ENCODE results near the gene HOXC13. TPM values are rescaled to one million over a fixed set of nuclear protein-coding genes. Genes with fewer than 3 reads are reported as not detected.

The HOXC13 gene, protein sequence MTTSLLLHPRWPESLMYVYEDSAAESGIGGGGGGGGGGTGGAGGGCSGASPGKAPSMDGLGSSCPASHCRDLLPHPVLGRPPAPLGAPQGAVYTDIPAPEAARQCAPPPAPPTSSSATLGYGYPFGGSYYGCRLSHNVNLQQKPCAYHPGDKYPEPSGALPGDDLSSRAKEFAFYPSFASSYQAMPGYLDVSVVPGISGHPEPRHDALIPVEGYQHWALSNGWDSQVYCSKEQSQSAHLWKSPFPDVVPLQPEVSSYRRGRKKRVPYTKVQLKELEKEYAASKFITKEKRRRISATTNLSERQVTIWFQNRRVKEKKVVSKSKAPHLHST
- not detected for total RNA-seq
- polyA plus RNA-seq (ENCODE audit: insufficient read length in 6 of 6) = not detected
- long read RNA-seq, donor 1 = 0 reads
- long read RNA-seq, donor 2 = 0 reads
- long read RNA-seq, donor 3 = 0 reads
- long read RNA-seq, donor 4 = 0 reads
- long read RNA-seq, donor 5 = 0 reads
- long read RNA-seq, donor 6 = 0 reads
- long read RNA-seq, donor 7 = 0 reads
- long read RNA-seq, donor 8 = 0 reads
- long read RNA-seq, donor 9 = 0 reads
- long read RNA-seq, donor 10 = 0 reads
- long read RNA-seq, donor 11 = 0 reads
- long read RNA-seq, donor 12 = 0 reads

GRCh38 chr12:53938326-53939140, at the start of gene HOXC13:
TSS of gene HOXC13 (plus strand) at chr12:53938831. CDS start at chr12:53938907, 76 bp downstream.
- no peak for TF ChIP-seq CTCF (IDR thresholded peaks at IDR 0.05)
- intact Hi-C loops (cut with DNase I) = no loop called here
- H3K36me3 ChIP-seq = no peaks in the 10 kb centered on the region
- no peaks in the 10 kb centered on the region for H3K9me3 ChIP-seq
- peak in 3 of 4 donors; percentile 36 to 72 (median 70) for DNase-seq
- H3K27ac ChIP-seq = no peak within 1 kb of the TSS
- no peak within 1 kb of the TSS for H3K4me3 ChIP-seq
- H3K4me1 ChIP-seq = no peaks in the 10 kb centered on the region
- ATAC-seq = no peak
- peaks cover 98 to 100% of the 10 kb centered on the region in 2 donors for H3K27me3 ChIP-seq

GRCh38 chr12:53890081-53890480, 48.5 kb upstream of the HOXC13 start:
- H3K27ac ChIP-seq = no peak overlapping the region
- H3K36me3 ChIP-seq = no peaks in the 10 kb centered on the region
- TF ChIP-seq CTCF (IDR thresholded peaks at IDR 0.05) = no peak
- intact Hi-C loops (cut with DNase I) = no loop called here
- ATAC-seq (no peak), DNase-seq (no peak)
- no peaks in the 10 kb centered on the region for H3K4me1 ChIP-seq
- no peak overlapping the region for H3K4me3 ChIP-seq
- H3K27me3 ChIP-seq = peaks cover 15 to 46% of the 10 kb centered on the region in 2 donors
- H3K9me3 ChIP-seq = no peaks in the 10 kb centered on the region

DNA sequence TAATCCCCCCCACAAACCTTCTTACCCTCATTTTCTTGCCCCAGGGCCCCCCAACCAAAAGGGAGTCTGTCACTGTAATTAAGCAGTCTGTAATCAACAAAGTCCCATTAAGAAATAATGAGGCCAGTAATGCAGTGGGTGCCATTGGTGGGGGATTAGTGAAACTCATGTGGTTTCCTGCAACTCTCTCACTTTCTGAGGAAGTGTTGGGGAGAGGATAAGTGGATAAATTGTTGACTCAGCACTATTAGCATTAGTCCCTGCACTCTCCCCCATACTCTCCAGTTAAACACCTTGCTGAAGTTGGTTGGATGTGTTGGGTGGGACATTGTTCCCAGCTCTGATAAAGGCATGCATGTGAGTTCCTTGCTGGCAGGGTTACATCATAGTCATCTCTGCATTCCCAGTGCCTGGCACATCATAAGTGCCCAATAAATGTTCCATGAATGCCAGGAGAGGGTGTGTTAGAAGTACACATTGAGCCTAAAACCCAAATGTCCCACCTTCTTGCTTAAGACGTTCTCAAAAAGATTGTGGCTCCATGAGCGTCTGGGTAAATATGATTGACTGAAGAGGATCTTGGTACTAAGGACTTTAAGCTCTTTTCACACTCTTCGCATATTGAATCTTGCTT, 45.8 kb upstream of the HOXC13 start:
- Histone ChIP-seq H3K36me3 (no peaks in the 10 kb centered on the region), H3K27me3 (peaks cover 11 to 73% of the 10 kb centered on the region in 2 donors), H3K4me1 (no peaks in the 10 kb centered on the region), H3K27ac (no peak overlapping the region), H3K4me3 (no peak overlapping the region), H3K9me3 (no peaks in the 10 kb centered on the region)
- intact Hi-C loops (cut with DNase I) = no loop called here
- no peak for ATAC-seq
- no peak for TF ChIP-seq CTCF (IDR thresholded peaks at IDR 0.05)
- DNase-seq = no peak

- no peak overlapping the region for H3K4me3 ChIP-seq
- DNase-seq (no peak), ATAC-seq (no peak)
- peaks cover 25 to 92% of the 10 kb centered on the region in 2 donors for H3K27me3 ChIP-seq
- no peak for TF ChIP-seq CTCF (IDR thresholded peaks at IDR 0.05)
- intact Hi-C loops (cut with DNase I) = no loop called here
- no peak overlapping the region for H3K27ac ChIP-seq
- no peaks in the 10 kb centered on the region for H3K9me3 ChIP-seq
- no peaks in the 10 kb centered on the region for H3K36me3 ChIP-seq
- no peaks in the 10 kb centered on the region for H3K4me1 ChIP-seq
These were observed 39.4 kb upstream of the HOXC13 start for GRCh38 chr12:53899230-53899629.

Measured in left lung (tissue), 14 donors.